Midbrain (tissue), 1 donor: Measurements from ENCODE around the gene MLLT6.

Experiments
- DNase-seq: peaks from one replicate; lab custom pipeline; 2025; lab: John Stamatoyannopoulos, UW

Gene MLLT6

DNA sequence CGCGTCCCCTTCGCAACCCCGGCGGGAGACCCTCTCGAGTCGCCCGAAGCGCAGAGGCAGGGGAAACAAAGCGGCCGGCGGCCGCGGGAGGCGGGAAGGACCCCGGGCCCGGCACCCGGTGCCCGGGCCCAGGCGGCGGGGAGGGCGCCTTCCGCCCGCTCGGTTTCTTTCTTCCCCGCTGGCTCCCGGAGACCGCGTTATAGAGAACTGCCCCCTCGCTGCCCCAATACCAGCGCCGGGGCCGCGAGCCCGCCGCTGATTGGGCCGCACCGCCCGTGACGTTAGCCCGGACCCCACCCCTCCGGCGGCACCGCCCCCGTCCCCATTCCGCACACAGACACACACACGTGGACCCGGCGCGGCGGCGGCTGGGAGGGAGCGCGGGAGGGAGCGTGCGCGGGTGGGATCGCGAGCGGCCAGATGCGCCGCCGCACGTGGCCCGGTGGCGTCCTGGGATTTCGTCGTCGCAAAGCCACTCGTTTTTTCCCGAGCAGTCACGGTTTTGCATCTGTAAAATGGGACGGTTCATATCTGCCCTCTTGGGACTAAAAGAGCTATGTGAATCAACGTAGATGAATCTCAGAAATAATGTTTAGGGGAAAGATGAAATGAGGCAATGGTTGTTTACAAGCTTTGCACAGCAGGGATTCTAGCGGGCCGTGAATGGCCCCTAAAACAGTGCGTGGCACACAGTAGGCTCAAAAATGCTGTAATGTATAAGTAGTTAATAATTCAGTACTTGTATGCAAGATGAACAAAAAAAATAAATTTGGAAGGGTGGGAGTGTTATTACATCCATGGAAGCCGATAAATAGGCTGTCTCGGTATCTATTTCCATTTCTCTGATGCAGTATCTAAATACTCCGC is 30.1 kb upstream of the MLLT6 start, which contains the start of gene EPOP:
Gene EPOP (minus strand): TSS at position 209 of the 867 bp plus-strand sequence. CDS start 462 bp downstream, outside the sequence.
- DNase-seq, result peak; percentile 85

GRCh38 chr17:38676706-38677504 is 28.2 kb upstream of the MLLT6 start:
- DNase-seq, result peak; percentile 84

DNA sequence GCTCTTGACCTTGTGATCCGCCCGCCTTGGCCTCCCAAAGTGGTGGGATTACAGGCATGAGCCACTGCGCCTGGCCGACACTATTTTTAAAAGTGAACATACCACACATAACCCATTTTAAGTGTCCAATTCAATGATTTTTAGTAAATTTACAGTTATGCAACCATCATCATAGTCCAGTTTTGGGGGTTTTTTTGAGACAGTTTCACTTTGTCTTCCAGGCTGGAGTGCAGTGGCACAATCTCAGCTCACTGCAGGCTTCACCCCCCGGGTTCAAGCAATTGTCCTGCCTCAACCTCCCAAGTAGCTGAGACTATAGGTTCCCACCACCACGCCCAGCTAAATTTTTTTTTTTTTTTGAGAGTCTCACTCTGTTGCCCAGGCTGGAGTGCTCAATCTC is 27.3 kb upstream of the MLLT6 start:
- no peak for DNase-seq

DNA sequence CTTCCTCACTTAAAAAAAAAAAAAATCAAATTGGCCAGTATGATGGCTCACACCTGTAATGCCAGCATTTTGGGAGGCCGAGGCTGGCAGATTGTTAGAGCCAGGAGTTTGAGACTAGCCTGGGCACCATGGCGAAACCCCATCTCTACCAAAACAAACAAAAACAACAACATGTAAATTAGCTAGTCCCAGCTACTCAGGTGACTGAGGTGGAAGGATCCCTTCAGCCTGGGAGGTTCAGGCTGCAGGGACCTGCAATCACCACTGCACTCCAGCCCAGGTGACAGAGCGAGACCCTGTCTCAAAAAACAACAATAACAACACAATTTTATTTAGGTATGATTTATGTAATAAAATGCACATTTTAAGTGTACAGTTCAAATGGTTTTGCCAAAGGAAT is 24.0 kb upstream of the MLLT6 start:
- no peak for DNase-seq

DNA sequence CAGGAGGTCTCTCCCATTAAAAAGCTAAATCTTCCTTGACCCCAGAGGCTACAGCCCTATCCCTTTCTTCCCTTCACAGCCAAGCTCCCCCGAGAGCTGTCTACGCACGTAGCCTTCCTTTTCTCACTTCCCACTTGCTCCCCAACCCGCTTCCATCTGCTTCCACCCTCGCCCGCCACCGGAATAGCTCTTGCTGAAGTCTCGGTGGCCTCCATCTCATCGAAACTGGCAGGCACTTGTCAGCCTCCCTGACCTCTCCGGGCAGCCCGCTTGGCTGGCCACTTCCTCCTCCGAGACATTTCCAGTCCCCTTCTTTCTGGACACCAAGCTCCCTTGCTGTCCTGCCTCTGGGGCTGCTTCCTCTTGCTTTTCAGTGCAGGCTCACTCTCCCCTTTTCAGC is 19.6 kb upstream of the MLLT6 start:
- DNase-seq, result no peak

- no peak for DNase-seq
Measured at GRCh38 chr17:38687286-38687685, 17.8 kb upstream of the MLLT6 start.

DNA sequence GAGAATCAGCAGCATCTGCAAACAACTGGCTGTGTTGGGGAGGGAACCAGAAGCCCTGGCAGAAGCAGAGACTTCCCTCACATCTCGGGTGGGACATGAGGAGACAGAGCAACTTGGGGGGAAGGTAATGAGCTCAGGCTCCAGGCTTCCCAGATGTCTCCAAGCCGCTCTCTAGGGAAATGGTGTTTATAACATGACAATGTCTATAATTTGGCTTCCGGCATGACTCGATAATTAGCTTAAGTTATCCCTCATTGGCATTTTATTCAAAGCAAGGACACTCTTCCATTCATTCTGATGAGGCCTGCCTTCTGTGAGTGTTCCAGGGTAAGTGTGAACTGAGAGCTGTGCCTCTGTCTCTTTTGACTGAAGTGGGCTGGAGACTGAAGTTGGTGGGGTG is 14.7 kb upstream of the MLLT6 start:
- no peak for DNase-seq

- DNase-seq, result no peak
Measured at GRCh38 chr17:38691154-38691553, 13.9 kb upstream of the MLLT6 start.

DNA sequence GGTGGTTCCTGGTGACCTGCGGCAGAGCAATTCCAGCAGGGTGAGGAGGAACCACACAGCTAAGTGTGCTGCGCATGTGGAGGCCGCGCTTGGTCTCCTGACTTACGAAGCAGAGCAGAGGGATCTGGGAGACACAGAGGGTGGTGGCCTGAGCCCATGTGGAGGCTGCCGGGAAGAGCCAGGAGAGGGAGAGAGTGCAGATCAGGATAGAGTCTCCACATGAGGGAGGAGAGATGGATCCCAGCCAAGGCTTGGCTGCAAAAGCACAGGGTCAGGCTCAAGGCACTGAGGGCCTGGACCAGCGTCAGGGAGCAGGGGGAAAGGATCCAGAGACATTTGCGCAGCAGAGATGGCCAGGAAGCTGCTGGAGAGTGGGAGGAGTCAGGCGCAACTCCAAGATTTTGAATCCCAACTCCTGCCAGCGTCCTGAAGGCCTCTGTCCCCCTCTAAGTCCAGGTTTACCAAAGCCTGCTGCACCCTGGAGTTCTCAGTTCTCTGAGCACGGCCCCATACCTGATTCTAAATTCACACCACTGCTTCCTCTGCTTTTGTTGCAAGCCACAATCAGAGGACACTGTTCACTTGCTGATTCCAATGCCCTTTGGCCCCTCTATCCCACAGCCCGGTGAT is 11.3 kb upstream of the MLLT6 start:
- DNase-seq, result peak; percentile 46

DNA sequence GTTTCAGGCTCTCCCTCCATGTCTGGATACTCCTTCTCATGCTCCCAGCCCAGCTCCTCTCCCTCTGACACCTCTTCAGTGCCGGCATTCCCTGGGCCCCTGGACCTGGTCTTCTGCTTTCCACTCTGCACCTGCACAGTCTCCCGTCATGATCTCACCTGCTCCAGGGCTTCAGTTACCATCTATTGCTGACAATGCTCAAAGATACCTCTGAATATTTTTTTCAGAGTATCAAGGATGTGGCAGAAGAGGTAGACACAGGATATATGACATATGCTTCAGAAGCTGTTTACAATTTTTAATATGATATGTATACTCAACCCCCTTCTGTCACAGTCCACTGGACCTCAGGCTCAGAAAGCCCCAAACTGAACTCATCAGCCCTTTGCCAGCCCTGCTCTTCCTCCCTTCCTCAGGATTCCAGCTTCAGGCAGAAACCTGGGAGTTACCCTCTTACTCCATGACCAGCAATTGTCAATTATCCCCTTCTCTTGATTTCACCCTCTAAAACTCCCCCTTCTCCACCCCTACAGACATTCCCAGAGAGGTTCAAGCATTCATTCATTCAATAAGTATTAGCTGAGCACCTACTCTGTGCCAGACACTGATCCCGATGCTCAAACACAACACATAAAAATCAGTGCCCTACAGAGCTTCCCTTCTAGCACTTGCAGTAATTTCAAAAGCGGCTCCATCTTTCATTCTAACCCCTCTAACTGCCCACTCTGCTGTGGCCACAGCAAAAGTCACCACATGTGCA is 7.8 kb upstream of the MLLT6 start:
- no peak for DNase-seq

GRCh38 chr17:38698760-38699159 is 6.3 kb upstream of the MLLT6 start:
- no peak for DNase-seq

- DNase-seq, result peak; percentile 4
Measured at GRCh38 chr17:38701504-38702165, 3.4 kb upstream of the MLLT6 start.

DNA sequence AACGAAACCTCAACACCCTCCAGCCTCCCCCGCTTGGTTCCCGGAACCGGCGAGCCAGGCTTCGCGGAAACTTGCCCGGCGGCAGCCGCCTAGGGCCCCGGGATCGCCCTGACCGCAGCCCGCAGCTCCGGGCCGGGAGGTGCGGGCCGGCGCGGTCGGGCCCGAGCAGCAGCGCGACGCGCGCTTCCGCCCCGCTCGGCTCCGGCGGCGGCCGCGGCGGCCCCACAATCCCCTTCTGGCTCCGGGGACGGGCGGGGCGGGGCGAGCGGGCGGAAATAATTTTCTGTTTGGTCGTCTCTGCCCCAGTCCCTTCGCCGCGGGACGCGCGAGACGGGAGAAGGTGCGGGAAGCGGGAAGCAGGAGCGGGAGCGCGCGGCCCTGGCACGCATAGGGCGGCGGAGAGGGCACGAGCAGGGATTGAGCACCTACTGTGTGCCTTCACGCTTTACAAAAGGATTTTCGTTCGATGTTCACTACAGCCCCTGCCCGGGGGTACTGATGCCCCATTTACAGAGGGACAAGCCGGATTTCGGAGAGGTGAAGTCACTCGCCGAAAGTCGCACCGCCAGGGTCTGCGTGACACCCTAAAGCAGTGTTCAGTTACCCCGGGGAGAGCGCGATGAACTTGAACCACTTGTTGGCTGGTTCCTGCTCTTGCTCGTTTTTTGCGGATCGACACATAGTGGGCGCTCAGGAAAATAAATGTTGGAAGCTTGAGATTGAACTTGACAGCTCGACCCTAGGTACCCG is 2.7 kb upstream of the MLLT6 start:
- peak; percentile 84 for DNase-seq

DNA sequence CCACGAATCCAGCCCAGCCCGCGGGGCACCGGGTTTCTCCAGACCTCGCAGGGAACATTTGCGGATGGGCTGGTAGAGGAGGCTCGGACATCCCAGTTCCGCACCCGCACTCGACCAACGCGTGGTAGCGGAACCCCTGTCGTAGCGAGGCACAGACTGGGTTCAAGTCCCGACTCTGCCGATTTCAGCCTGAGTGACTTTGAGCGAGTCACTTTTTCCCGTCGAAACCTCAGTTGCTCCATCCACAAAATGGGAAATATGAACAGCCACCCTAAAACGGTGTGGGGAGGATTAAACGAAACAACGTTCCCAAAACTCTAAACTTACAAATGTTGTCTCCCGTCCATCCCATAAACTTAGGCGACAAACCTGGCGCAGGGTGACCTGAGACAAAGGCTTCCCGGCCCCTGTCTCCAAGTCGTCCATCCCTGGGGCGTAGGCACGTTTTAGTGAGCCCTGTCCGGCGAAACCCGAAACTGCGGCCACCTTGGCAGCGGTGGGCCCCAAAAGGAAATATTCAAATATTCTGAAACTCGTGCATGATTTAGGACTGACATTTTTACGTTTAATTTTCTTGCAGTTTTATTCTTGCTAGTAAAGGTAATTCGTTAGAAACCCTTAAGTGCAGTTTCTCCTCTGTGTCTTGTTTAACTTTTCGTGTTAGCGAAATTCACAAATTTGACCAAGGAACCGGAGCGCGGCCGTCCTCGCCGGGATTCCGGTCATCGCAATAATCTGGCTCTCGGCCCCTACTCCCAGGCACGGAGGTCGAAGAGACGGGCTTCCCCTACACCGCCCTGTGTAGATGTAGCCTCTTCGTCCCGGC is 1.9 kb upstream of the MLLT6 start:
- peak; percentile 44 for DNase-seq

DNA sequence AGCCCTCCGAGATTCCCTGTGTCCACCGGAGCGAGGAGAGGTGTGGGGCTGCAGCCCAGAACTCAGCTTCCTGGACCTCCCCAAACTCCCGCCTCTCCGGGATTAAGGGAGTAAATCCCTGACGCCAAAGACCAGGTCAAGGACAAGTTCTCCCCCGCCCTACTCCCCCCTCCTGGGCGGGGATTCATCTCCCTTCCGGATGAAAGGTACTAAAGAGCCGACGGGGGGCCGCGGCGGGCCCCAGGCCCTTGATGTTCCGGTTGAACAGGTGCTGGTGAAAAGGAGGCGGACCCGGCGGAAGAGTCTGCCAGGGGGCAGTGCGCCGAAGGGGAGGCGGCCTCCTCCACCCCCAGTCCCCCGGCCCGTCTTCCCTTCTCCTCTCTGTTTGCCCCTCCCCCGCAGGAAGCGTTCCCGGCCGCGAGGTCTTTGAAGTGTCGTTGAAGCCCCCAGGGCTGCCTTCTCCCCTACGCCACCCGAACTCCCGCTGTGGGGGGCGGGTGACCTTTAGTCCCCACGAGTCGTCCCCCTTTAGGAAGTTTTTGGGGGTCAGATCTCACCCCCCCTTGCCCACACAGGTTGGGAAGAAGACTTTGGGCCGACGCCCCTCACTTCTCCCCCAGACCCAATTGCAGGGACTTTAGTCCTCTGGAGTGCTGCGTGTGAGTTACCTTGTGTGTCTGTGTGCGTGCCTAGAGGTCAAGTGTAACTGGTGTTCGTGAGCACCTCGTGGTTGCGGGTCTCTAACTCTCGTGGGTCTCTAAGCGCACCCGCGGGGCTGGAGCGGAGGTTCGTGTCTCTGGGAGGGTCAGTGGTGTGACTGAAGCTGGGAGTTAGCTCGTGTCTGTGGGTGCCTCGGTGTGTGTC is 1.1 kb upstream of the MLLT6 start:
- peak; percentile 15 for DNase-seq

DNA sequence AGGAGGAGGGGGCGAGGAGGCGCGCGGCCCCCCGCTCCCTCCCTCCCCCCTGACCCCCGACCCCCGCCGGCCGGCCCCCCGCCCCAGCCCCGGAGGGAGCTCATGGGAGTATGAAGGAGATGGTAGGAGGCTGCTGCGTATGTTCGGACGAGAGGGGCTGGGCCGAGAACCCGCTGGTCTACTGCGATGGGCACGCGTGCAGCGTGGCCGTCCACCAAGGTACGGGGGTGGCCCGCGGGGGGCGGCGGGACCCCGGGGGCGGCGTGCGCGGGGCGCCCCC is 390 bp downstream of the MLLT6 start:
- DNase-seq, result no peak

DNA sequence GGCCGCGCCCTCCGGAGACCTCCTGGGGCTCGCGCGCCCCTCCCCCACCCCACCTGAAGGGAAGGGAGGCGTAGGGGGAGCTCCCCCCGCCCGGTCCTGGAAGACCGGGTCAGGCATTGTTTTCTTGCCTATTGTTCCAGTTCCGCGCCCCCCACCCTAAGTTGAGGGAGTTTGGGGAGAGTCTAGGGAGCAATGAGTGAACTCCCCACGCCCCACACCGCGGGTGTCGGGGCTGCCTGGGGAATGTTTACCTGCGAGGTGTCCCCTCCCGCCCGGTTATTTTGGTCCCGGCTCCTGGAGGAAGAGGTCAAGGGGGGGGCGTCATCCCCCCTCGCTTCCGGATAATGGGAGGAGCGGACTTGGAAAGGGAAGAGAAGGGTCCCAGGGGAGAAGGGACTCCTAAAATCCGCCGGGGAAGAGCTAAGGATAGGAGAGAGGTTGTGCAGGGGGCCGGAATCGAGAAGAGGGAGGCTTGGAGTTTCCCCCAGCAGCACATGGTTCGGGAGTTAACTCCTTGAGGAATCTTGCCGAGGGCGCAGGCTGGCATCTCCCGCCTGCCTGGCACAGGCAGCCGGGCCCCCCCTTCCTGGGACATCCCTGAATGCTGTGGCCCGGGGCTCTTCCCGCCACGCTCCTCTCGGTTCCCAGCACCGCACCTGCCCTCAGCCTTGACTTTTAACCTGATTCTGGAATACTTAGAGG is 881 bp downstream of the MLLT6 start:
- peak; percentile 33 for DNase-seq

- peak; percentile 28 for DNase-seq
Measured at GRCh38 chr17:38706505-38707216, 1.6 kb downstream of the MLLT6 start.
